CD4-positive, alpha-beta T cell treated with Interleukin-12 subunit alpha and Interleukin-12 subunit beta, for 1 hour (primary cell): ENCODE measurements around the gene KCTD7.
"Not testable (repeated sequence)": the region's sequence is repeated elsewhere in the genome, so short reads cannot be mapped to it uniquely, and the experiment has no call there.

Source experiments
- DNase-seq: peaks from one replicate; pipeline ENCODE4 v3.0.0-alpha.2; 2020

The KCTD7 gene

GRCh38 chr7:66628361-66629221 lies at the start of gene KCTD7:
Gene KCTD7 (plus strand): TSS chr7:66628881. CDS start chr7:66629065, 184 bp downstream.
- DNase-seq, result peak; percentile 97

- not testable (repeated sequence) for DNase-seq
Observed at GRCh38 chr7:66580380-66580779, 48.3 kb upstream of the KCTD7 start.

- DNase-seq, result not testable (repeated sequence)
Observed at GRCh38 chr7:66582816-66583489, 45.7 kb upstream of the KCTD7 start.

GRCh38 chr7:66583490-66584110 lies 45.1 kb upstream of the KCTD7 start:
- no peak for DNase-seq

- no peak for DNase-seq
Observed at GRCh38 chr7:66586181-66586580, 42.5 kb upstream of the KCTD7 start.

GRCh38 chr7:66588226-66588625 lies 40.5 kb upstream of the KCTD7 start:
- not testable (repeated sequence) for DNase-seq

GRCh38 chr7:66588856-66589570 lies 39.7 kb upstream of the KCTD7 start:
- not testable (repeated sequence) for DNase-seq

- DNase-seq, result not testable (repeated sequence)
Observed at GRCh38 chr7:66590302-66591057, 38.2 kb upstream of the KCTD7 start.

GRCh38 chr7:66591058-66591798 lies 37.5 kb upstream of the KCTD7 start:
- peak; percentile 9 for DNase-seq

- peak; percentile 90 for DNase-seq
Observed at GRCh38 chr7:66591799-66592596, 36.7 kb upstream of the KCTD7 start.

- DNase-seq, result not testable (repeated sequence)
Observed at GRCh38 chr7:66592597-66593146, 36.0 kb upstream of the KCTD7 start.

GRCh38 chr7:66594082-66594481 lies 34.6 kb upstream of the KCTD7 start:
- not testable (repeated sequence) for DNase-seq

GRCh38 chr7:66597461-66597860 lies 31.2 kb upstream of the KCTD7 start:
- DNase-seq, result no peak

- no peak for DNase-seq
Observed at GRCh38 chr7:66602159-66602558, 26.5 kb upstream of the KCTD7 start.

GRCh38 chr7:66604198-66604597 lies 24.5 kb upstream of the KCTD7 start:
- DNase-seq, result no peak

- DNase-seq, result not testable (repeated sequence)
Observed at GRCh38 chr7:66606540-66607291, 22.0 kb upstream of the KCTD7 start.

GRCh38 chr7:66609176-66609575 lies 19.5 kb upstream of the KCTD7 start:
- DNase-seq, result no peak

GRCh38 chr7:66614596-66614995 lies 14.1 kb upstream of the KCTD7 start:
- not testable (repeated sequence) for DNase-seq

- no peak for DNase-seq
Observed at GRCh38 chr7:66615699-66616098, 13.0 kb upstream of the KCTD7 start.
